GM19023 (cell line): Measurements from ENCODE around the gene PLD1.
"Not testable (repeated sequence)": the region's sequence is repeated elsewhere in the genome, so short reads cannot be mapped to it uniquely, and the experiment has no call there.

Experiments
- ATAC-seq: cut with Tn5 transposase; IDR thresholded peaks from one replicate; pipeline ENCODE4 v1.9.1; 2021; ENCODE audit warnings: mild to moderate bottlenecking, moderate library complexity; ENCODE audit not compliant: unreplicated experiment

PLD1 gene

DNA sequence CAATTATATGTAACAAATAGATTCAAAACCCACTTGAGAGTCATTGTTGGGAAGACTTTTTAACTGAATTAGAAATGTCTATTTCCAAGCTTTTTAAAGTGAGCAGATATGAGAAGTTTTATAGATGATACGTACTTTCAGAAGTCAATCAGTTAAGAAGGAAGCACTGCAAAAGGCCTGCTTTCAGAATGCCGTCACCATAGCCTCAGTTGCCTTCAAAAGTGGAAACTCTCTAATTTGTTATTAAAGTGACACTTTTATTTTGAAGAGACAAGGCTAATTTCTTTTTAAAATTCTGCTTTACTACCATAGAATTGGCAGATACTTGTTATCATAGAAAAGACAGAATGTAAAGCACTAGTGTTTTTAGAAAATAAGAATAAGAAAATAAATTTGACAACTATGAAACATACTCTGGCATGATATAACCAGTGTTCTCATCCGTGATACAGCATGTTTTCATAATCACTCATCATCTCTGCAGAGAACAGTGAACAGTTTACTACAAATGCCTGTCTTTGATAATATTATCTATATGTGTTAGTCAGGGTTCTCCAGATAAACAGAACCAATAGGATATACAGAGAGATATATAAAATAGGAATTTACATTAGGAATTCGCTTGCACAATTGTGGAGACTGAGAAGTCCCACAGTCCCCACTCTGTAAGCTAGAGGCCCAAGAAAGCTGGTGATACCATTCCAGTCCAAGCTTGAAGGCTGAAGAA, 7.0 kb upstream of the PLD1 start:
- no peak for ATAC-seq

DNA sequence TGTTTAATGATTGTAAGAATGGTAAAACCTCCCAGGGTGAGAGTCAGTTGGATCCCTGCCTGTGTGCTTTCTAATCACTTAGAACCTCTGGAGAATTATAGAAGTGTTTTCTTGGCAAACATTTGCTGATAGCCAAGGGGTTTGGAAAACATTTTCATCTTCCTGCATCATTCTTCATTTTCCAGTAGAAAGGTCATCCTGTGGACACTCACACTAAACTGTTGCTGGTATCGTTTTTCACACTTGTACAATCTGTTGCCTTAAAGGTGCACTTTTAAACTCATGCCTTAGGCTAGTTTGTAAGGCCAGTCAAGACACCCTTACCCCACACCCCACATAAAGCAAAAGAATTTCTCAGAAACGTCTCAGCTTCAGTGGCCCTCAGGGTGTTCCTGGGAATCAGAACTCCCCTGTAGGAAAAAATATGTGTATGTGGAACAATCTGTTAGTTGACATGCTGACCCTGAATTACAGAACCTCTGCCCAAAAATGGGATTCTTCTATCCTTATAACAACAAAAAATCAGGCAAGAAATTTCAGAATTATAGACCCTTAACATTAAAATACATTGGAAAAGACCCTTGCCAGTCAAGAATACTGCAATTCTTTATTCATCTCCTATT, 5.8 kb upstream of the PLD1 start:
- ATAC-seq, result no peak

DNA sequence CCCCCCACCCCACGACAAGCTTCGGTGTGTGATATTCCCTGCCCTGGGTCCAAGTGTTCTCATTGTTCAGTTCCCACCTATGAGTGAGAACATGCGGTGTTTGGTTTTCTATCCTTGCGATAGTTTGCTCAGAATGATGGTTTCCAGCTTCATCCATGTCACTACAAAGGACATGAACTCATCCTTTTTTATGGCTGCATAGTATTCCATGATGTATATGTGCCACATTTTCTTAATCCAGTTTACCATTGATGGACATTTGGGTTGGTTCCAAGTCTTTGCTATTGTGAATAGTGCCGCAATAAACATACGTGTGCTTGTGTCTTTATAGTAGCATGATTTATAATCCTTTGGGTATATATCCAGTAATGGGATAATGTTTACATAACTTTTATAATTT, 4.4 kb upstream of the PLD1 start:
- not testable (repeated sequence) for ATAC-seq

DNA sequence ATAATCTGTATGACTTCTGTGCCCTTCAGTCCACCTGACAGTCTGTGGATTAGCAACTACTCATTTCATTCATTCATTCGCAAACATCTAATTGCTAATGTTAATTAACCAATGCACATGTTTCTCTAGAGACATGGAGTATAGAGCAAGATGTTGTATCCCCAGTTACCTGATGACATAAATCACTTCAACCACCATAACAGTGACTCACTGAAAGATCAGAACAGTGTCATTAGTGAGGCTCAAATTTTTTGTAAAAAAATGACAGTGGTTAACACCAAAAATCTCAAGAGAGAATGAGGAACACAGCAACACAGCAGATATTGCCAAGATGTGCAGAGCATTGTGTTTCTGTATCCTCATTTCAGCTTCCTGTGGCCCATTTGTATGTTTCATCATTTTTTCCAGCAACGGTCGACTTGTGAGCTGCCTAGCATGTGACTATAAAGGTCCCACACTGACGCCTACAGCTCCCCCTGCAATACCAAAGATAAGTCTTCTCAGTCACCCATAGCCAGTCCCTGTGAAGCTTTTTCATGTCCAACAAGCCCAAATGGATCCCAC, 3.7 kb upstream of the PLD1 start:
- no peak for ATAC-seq

DNA sequence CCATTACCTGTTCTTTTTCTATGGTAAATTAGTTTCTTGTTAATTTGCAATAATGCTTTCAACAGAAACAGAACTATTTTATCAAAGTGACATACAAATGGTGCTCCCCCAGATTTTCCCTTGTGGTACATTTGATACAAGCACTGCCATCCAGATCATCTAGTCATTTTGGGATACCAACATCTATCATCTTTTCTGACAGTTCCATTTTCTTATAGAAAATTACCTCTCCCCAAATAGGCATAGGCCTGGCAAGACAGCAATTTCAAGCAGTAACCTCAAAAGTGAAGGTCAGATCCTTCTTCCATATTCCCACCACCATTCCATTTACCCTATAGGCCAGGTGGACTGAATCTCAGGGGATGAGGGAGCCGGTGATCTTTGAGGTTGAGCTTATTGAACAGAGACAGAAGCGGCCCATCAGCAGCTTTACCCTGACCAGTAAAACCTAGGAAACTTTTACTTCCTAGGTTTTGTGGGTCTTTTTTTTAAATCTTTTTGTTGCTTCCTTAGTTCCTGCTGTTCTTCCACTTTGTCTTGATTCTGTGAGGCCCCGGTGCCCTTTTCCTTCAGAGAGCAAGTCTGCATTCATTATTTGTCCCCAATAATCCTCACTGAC, 3.1 kb upstream of the PLD1 start:
- no peak for ATAC-seq

DNA sequence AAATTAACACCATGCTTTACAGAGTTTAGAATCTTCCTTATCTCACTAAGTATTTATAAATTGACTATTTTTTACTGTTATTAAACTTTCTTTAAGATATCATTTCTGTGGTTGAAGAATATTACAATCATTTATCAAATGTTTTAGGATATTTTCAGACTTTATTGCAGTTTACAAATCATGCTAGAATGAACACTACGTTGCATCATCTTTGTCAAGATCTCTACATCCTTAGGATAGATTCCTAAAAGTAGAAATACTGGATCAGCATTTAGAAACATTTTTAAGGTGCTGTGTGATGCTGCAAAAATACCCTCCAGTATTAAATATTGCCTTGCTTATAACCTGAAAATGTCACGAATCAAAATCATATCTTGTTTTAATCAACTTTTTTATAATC, 2.5 kb upstream of the PLD1 start:
- no peak for ATAC-seq

DNA sequence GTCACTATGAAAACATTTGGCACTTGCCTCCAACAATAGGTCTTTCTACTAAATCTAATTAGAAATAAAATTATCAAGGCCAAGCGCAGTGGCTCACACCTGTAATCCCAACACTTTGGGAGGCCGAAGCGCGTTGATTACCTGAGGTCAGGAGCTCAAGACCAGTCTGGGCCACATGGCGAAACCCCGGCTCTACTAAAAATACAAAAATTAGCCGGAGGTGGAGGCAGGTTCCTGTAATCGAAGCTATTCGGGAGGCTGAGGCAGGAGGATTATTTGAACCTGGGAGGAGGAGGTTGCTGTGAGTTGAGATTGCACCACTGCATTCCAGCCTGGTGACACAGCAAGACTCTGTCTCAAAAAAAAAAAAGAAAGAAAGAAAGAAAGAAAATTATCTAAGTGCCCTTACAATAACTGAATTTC, 1.6 kb upstream of the PLD1 start:
- ATAC-seq, result no peak

DNA sequence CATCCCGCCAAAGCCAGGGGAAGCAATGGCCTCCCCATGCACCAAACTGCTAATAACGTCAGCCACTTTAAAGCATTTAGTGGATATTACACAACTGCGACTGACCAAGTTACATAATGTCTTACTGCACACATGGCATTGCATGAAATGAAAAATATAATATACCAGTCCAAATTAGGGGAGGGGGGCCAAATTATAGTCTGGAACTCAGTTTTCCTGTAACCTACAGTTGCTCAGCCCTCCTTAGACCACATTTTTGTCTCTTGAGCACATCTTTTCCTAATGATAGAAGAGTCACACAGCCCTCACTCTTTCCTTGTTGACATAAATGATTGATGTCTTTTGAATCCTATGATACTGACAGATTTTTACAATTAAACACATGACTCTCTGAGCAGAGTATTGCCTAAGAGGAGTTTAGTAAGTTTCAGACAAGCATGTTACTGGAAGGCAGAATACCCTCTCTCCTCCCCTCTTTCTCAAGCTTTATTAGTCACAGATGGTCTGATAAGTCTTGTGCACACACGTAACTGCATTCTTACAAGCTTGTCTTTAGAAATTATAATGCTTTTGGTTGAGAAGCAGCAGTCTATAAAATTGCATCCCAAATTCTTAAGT, 1.1 kb upstream of the PLD1 start:
- no peak for ATAC-seq

DNA sequence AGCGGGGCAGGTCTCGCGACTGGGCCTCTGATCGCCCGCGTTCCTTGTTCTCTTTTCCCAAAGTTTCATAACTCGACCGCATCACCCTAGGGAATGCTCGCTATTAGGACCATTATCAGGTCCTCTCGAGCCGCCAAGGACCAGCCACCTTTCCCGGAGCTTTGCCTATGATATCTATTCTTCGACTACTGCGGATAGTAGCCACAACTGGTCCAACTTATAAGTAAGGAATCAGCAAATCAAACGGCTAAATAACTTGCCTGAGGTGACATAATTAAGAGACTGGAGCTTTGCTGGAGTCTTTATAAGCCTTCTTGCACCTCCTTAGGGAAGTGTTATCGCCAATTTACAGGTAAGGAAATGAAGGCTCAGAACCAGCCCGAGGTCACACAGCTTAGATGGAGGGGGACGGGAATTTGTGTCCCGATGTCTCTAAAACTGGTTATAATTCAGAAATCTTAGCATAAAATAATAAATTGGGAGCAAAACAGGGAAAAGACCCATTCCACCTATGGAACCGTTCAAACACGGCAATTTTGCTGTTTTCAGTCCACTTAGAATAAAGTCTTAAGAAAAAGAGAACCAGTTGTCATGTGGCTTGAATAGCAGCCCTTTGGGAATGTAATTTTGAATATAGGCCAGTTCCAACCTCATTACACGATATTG, 479 bp upstream of the PLD1 start:
- ATAC-seq, result no peak

DNA sequence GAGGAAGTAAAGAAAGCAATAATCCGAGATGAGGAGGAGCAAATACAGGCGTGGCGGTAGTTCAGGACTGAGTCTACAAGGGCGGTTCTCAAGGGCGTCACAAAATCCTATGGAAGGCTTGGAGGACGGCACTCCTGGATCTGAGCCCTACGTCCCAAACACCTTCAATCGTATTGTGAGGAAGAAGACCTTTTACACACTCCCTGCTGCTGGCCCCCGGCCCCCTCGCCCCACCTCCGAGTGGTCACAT, 747 bp downstream of the PLD1 start:
- ATAC-seq, result peak; percentile 43

DNA sequence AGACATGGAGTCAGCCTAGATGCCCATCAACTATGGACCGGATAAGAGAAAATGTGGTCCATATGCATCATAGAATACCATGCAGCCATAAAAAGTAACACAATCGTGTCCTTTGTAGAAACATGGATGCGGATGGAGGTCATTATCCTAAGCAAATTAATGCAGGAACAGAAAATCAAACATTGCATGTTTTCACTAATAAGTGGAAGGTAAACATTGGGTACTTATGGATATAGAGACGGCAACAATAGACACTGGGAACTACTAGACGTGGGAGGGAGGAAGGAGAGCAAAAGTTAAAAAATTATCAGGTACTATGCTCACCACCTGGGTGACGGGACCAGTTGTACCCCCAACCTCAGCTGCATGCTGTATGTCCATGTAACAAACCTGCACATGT, 2.5 kb downstream of the PLD1 start:
- no peak for ATAC-seq

DNA sequence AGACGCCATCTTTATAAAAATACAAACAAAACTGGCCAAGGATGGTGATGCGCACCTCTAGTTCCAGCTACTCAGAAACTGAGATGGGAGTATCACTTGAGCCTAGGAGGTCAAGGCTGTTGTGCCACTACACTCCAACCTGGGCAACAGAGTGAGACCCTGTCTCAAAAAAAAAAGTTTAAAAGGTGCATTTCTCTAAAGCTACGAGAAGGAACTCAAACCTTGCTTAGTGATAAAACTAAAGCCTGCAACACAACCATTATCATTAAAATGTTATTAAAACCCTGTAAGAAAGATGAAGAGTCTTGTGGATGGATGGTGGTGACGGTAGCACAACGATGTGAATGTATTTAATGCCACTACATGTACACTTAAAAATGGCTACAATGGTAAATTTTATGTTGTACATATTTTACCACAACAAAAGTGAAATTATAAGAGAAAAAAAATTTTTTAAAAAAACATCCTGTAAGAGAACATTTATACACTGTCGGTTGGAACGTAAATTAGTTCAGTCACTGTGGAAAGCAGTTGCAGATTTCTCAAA, 3.1 kb downstream of the PLD1 start:
- ATAC-seq, result no peak

DNA sequence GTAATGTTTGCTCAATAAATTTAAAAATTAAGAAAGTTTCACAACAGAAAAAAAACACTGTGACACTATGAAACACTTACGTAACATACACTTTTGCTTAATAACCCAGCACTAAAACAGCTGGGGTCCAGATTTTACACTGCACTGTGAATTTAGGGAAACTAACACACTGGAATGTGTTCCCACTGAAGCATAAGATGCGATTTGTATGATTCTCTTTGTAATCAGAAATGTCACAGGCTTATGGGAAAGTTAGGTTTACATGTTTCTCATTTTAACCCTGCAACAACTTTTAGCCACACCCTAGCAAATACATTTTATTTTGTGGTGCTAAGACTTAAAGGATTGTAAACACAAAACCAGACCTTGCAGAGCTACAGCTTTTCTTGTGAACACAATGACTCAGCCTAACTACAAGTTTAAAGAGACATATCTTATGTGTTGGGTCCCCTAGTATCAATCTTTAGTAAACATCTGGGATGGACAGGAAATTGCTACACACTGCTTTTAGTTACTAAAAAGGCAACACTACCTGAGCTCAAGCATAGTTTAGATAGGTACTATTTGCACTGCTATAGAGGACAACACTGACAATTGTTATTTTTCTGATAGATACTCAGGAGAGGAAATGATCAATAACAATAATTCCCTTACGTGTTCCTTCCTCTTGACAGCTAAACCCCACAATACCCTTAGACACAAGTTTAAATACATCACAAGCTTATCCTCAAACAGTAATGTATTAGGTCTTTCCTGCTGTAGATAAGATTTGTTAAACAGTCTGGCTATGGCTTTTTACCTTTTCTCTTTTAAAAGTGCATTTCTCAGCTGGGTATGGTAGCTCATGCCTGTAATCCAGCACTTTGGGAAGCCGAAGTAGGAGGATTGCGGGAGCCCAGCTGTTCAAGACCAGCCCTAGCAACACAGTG, 3.8 kb downstream of the PLD1 start:
- ATAC-seq, result no peak

DNA sequence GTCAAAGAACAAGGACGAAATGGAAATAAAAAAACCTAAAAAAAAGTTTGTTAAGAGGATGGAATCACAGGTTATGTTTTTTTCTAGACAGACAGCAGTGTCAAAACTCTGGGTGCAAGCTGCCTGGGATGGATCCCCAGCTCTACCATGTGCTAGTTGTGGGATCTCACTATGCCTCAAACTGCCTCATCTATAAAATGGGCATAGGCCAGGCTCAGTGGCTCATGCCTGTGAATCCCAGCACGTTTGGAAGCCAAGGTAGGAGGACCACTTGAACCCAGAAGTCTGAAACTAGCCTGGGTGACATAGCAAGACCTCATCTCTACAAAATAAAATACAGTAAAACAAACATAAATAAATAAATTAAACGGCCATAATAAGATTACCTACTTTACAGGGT, 4.6 kb downstream of the PLD1 start:
- no peak for ATAC-seq

DNA sequence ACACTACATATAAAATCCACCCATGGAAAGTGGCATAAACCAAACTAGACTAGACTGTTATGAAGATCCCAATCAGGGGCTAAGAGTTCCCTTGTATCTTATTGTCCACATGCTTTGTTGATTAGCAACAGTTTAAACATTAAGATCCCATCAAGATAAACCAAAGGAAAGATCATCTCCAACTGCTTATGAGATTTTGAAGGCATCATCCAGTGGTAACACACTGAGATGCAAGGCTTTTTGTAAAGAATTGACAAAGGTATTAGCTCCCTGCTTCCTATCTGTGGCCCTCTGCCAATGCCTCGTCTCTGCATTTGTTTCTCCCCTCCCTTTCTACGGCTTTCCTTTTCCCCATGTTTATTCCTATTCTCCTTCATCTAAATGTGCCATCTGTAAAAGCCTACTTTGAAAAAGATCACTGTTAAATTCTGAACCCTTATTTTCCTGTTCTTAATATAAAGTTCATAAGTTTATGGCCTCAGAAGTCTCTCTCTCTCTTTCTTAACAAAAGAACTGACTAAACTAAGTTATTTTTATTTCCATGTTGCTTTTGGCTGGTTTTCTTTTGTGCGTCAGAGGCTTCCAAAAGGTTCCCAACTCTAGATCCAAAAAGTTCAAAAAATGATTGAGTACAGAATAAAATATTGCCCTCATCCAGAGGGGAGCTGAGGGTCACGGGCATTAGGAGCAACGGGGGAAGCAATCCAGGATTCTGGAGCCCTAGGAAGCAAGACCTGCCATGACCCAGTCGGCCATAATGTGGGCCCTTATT, 5.5 kb downstream of the PLD1 start:
- no peak for ATAC-seq

DNA sequence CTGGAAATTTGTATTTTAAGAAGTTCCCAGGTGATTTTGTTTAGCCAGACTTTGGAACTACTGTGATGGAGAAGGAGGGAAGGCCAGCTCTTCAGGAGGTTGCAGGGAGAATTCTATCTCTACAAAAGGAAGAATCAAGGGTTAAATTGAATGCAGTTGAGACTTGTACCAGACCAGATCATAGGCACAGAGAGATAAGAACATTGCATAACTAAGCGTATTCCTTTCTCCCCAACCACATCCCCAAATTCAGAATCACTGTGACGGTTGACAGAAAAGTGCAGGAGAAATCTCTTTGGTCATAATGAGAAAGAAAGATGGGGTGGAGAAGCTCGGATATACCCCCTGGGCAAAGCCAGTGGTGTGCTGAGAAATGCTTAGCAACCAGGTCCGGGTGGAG, 7.2 kb downstream of the PLD1 start:
- ATAC-seq, result no peak

DNA sequence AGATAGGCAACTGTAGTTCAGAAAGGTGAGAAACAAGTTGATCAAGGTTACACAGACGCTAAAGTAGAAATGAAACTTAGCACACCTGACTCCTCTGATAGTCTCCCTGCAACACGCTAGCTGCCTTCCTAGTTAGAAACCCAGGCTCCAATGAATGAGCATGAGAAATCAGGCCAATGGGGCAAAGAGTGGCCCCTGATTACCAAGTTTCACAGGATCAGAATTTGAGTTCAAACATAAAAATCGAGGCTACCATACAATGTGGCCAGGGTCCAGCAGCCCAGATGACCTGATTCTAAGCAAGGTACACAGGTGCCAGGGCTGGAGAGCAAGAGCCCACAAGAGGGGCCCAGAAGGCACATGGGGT, 7.7 kb downstream of the PLD1 start:
- ATAC-seq, result no peak

DNA sequence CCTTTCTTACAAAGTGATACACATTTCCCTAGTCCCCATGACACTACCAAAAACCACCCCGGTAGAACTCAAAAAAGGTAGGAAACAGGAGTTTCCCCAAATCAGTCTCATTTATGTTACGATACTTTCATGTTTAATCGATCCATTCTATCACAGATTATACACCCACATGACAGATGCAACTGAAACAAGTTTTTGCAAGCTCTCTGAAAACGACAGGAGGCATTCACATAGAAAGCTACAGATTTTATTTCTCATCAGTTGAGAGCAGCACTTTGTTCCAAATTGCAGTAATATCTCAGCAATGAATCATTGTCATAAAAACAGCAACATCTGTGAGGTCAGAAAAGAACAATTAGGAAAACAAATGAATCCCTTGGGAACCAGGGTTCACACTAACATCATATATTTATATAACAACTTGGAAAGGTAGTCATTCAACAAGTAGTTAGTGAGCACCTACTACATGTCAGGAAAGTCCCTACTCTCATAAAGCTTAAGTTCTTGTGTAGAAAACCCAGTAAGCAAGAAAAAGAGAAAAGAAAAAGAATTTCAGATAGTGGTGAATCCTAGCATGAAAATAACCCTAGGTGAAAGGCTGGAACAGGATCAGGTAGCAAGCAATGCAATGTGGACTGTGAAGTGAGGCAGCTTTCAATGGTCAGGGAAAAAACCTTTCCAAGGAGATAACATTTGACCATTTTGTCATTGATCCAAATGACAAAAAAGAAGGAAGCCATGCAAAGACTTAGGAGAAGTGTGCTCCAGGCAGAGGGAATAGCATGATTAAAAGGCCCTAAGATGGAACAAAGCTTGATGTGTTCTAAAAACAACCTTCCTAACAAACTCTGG, 8.3 kb downstream of the PLD1 start:
- no peak for ATAC-seq

DNA sequence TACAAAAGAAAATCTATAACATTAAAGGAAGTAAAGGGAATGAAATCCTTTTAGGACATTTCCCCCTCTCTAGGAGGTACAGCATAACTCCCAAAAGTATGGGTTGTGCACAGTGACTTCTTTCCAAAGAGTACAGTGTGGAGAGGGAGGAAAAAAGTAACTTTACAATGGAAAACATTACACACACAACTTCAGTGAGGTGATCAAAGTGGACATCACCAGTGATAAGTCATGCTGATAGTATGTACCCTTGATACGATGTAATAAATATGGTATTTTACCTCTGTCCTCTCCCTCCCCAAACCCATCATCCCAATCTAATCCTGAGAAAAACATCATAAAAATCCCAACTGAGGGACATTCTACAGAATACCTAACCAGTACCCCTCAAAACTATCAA, 10.8 kb downstream of the PLD1 start:
- ATAC-seq, result no peak
